Stimulated activated CD4-positive, alpha-beta T cell treated with anti-CD3 and anti-CD28 coated beads, TNF-alpha, amount 100 ng/mL, for 48 hours (primary cell): ENCODE measurements around the gene GPR65.
"Not testable (repeated sequence)": the region's sequence is repeated elsewhere in the genome, so short reads cannot be mapped to it uniquely, and the experiment has no call there.

Experiments
- DNase-seq, 3 donors: peaks; one replicate each; pipeline ENCODE4 v3.0.0-alpha.2; 2020; ENCODE audit warnings: low read depth in 3 of 3

GPR65 gene

GRCh38 chr14:88003425-88003824, 1.5 kb upstream of the GPR65 start:
- DNase-seq, result no peak

GRCh38 chr14:88004506-88005036, 364 bp upstream of the GPR65 start:
- no peak for DNase-seq

DNA sequence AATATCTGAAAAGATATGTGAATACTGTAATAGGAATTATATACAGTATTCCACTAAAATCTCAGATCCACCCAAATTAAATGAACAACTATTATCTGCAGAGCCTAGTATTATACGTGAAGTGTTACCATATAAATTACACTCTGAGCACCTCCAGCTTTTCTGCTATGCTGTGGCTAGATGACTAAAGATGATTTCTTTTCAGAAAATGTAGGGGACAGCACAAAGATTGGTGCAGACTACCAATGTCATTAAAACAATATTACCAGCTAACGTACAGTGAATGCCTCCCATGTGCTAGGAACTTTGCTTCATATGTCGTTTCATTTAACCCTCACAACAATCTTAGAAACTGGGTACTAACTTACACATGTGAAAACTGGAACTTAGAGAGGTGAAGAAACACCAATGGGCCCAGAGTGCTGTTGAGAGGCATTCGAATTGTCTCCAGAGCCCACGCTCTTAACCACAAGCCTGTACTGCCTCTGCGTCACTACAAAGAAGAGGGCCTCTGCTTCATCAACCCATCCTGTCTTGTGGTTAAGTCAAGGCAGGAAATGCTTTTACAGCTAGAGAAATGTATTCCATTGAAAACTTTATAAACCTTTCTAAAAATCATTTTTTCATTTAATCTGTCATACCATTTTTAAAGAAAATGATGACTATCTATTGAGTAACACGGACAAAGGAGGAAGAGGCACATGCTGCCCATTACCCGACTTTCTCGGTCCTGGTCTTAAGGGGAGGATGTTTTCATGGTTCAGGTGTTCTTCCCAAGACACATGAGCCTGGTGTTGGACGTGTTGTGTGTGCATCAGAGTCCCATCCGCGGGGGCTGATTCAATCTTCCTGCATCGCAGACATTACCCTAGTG, 1.3 kb downstream of the GPR65 start:
- DNase-seq, result peak in 2 of 3 donors; percentile 57 to 62

GRCh38 chr14:88007608-88008007, 2.7 kb downstream of the GPR65 start:
- DNase-seq, result no peak

GRCh38 chr14:88008039-88008742, 3.3 kb downstream of the GPR65 start:
- no peak for DNase-seq

DNA sequence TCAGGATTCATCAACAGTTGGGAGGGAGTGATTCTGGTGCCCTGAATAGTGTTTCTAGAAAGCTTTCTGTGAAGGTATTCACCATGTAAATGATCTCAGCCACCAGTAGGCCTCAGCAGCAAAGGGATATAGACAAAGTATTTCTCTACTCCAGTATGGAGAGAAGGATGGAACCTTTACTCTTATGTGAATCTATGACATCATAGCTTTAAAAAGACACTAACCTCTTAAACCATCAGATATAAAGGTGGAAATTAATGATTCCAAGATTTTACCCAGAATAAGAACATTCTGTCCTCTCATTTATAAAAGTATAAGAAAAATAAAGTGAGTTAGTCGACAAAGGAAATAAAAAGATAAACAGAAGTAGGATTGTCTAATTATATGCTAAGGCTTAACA, 4.6 kb downstream of the GPR65 start:
- no peak for DNase-seq

- no peak for DNase-seq
These were observed 5.4 kb downstream of the GPR65 start for GRCh38 chr14:88010331-88010730.

DNA sequence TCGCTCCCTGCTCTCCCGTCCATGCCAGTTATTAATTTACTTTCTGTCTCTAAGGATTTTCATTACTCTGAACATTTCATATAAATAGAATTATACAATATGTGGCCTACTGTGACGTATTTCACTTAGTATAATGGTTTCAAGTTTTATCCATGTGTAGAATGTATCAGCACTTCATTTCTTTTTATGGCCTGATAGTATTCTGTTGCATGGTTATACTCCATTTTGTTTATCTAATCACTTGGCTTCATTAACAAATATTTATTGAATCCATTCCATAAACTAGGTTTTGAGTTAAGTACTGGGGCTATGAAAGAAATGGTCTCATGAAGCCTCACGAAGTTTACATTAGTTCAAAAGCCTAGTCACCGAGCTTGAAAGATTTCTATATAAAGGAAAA, 7.6 kb downstream of the GPR65 start:
- no peak for DNase-seq

- DNase-seq, result peak in 1 of 3 donors; percentile 12
These were observed 8.9 kb downstream of the GPR65 start for GRCh38 chr14:88013750-88014349.

GRCh38 chr14:88016768-88017167, 11.8 kb downstream of the GPR65 start:
- DNase-seq, result no peak

GRCh38 chr14:88017535-88017934, 12.6 kb downstream of the GPR65 start:
- no peak for DNase-seq

DNA sequence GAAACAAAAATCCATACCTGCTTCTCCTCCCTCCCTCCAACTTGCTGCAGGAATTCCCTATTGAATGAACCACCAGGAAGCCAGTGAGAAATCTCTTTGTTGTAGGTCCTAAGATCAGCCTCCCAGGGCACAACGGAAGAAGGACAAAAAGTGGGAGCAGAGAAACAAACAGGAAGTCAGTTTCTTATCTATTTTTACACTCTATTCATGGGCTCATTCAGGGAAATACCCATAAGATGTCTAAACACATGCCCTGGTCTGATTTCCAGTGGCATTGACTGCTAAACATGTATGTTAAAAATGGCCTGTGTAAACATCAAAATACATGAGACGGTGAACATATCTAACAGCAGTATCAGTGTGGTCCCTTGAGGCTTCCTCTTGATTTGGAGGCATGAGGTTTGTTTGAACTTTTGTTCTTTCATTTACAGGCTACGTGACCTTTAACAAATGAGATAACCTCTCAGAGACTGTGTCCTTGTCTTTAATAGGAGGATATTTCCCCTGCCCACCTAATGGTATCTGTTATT, 18.8 kb downstream of the GPR65 start:
- no peak for DNase-seq

DNA sequence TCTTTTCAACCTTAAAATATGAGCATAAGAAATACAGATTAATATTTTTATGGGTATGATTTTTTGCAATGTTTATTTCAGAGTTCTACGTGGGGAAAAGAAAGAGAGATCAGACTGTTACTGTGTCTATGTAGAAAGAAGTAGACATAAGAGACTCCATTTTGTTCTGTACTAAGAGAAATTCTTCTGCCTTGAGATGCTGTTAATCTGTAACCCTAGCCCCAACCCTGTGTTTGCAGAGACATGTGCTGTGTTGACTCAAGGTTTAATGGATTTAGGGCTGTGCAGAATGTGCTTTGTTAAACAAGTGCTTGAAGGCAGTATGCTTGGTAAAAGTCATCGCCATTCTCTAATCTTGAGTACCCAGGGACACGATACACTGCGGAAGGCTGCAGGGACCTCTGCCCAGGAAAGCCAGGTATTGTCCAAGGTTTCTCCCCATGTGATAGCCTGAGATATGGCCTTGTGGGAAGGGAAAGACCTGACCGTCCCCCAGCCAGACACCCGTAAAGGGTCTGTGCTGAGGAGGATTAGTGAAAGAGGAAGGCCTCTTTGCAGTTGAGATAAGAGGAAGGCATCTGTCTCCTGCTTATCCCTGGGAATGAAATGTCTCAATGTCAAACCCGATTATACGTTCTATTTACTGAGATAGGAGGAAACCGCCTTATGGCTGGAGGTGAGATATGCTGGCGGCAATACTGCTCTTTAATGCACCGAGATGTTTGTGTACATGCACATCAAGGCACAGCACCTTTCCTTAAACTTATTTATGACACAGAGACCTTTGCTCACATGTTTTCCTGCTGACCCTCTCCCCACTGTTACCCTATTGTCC, 19.5 kb downstream of the GPR65 start:
- DNase-seq, result not testable (repeated sequence)

DNA sequence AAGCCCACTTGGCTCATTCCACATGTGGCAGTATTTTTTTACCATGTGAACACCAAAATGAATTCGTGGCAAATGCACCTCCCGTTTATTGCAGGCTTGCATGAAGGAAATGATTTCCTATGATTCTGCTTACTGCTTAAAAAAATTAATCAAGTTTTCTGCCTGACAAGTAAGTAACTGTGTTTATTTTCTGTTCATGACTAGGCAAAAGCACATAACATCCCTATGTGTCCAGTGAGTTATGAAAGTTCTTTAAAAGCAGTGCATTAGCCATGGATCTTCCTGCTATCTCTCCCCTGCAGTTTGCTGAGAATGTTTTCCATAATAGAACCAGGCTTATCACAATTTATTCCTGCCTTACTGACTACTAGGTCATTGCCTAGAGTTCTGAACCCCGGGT, 20.4 kb downstream of the GPR65 start:
- DNase-seq, result no peak

DNA sequence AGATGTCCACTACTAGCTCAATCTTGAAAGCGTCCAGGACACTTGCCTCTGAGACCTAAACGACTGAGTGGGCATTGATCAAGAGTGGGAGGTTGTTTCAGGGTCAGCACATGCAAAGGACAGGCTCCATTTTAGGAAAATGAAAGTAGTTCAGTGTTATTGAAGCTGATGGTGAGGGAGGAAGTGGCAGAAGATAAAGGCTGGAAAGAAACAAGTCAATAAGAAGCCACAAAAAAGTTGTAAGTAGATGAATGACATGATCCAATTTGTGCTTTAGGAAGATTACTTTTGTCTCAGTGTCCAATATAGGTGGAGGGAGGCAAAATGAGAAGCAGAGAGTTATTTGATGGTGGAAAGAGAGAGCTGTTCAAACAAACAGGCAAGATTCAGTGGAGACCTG, 22.0 kb downstream of the GPR65 start:
- DNase-seq, result no peak

DNA sequence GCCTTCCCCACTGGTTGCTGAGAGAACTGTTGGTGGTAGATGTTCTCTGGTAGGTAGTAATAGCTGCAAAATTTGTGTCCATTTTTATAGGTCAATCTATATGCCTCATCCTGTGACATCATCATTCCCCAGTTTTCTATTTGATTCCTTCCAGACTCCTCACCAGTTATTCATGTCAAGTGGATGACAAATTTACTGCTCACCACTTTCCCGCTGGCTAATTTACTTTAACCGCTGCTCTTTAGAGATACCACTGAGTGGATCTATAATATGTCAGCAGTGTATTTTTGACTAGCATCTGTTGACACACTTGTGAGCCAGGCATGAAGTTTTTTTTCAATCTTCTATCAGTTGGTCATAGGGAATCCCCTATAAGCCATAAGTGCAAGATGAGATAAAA, 24.6 kb downstream of the GPR65 start:
- no peak for DNase-seq

- DNase-seq, result no peak
These were observed 25.1 kb downstream of the GPR65 start for GRCh38 chr14:88030079-88030478.

DNA sequence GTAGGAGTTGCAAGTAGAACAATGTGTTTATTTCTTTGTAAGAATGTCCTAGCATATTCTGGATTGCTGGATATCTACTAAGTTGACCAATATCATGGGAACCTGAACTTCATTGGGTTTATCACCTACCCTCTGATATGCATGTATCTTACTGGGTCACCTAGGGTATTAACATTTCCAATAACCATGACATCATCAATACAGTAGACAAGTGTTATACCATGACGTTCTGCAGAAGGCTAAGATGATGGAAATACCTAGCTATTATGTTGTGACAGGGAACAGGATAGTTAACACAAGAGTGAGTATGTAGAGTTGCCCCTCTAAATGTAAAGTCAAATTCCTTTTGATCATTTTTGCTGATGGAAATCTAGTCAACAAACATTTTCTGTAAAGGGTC, 26.0 kb downstream of the GPR65 start:
- DNase-seq, result no peak

DNA sequence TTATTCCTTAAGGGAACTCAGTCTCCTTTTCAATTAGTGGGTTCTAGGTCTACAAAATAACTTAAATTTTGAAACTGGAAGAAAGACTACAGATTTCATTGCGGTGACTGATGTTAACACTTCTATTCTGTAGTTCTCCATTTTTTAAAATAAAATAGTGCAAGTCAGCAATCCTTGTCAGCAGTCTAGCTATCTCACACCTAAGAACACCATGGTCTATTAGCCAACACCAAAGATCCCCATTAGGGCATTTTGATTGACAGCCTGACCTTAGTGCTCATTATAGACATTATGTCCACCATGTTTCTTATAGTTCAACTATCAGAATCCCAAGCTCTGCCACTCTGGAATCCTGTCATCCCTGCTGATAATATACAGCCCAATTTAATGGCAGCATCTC, 27.4 kb downstream of the GPR65 start:
- DNase-seq, result no peak

DNA sequence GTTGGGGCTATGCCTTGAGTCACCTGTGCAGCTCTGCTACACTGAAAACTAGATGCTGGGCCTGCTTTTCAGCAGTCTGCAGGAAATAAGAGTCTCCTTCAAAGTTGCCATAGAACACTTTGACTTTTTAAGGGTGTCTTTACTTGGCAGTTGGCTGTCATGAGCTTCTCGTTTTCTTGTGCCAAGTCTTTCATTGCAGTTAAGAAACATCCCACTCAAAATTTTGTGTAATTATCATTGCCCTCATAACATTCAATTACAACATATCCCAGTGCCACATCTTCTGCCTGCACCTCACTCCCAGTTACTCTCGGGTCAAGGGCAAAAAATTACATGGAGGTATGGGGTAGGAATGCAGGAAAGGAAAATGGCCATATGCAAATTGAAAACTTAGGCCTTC, 29.1 kb downstream of the GPR65 start:
- DNase-seq, result no peak

DNA sequence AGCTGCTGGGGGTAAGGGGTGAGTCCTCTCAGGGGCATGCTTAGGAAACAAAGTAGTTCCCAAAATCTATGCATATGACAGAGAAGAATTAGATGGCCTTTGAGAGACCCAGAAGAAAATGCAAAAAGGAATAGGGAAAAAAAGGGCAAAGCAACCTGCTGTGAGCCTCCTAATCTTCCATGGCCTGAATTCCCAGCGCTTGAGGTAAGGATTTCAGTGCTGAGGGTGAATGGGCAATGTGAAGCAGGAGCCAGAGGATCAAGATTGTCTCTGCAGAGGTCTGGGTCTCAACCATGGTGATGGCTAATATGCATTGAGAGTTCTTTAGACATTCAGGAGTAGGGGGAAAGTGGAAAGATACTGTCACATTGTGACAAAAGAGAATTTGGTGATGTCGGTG, 31.5 kb downstream of the GPR65 start:
- DNase-seq, result no peak
